HG03354 (cell line): ENCODE data around the gene MRPS15.

Experiments used
- ATAC-seq: cut with Tn5 transposase; IDR thresholded peaks from one replicate; pipeline ENCODE4 v1.9.1; 2021; ENCODE audit warnings: mild to moderate bottlenecking; ENCODE audit not compliant: unreplicated experiment, poor library complexity, severe bottlenecking

MRPS15 gene

DNA sequence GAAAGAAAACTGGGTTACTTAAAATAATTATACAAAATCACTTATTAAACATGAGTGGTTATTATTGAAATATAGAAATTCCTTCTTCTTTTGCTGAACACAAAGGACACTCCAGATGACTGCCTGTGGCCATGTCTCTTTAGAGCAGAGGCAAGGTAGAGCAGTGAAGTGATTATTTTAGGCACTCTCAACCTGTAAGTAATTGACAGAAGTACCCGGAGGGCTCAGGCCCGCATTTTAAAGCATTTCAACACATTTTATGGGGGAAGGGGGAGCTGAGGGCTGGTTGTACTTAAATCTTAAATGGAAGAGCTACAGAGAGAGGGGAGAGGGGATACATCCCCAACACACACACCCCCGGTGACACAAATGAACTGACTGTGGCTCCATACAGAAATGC lies 24.1 kb downstream of the MRPS15 start:
- no peak for ATAC-seq

DNA sequence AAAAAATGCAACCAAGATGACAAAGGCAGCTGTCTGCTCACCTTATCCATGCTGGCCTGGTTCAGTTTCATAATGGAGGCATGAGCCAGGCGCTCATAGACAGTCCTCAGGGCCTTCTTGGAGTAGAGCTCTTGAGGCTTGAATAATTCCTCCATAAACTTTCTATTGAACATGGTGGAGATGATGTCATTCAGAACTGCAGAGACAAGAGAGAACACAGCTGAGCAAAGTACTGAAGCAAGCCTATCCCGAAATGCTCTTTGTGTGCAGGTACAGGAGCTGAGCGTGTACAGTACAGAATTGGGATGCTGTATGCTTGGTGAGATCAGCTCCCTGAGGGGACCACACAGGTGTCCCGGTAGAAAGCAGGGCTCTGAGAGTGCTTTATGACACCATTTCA lies 25.5 kb downstream of the MRPS15 start:
- no peak for ATAC-seq

DNA sequence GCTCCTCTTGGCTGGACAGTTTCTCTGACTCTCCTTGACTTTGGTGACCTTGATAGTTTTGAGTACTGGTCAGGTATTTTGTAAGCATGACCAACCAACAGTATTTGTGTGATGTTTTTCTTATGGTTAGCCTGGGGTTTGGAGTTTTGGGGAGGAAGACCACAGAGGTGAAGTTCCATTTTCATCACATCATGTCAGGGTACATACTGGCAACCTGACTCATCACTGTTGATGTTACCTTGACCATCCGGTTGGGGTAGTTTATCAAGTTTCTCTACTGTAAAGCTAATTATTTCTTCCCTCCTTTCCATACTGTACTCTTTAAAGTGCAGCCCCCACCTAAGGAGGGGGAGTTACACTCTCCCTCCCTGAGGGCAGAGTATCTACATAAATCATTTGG lies 27.4 kb downstream of the MRPS15 start:
- ATAC-seq: no peak

DNA sequence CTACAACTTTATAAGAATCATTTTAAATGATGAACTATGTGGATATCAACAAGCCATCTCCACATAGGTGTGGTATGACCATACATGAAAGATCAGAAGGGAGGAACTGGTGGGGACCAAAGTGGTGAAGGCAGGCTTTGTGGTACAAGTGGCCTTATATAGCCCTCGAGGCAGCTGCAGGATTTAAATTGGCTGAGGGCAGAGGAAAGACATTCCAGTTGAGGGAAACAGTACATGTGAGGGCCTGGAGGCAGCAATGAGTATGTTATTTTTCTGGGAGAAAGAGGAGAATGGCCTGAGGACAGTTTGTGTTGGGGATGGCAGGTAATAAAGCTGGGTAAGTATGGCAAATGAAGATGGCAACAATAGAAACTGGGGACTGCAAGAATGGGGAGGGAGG lies 31.1 kb downstream of the MRPS15 start:
- no peak for ATAC-seq

DNA sequence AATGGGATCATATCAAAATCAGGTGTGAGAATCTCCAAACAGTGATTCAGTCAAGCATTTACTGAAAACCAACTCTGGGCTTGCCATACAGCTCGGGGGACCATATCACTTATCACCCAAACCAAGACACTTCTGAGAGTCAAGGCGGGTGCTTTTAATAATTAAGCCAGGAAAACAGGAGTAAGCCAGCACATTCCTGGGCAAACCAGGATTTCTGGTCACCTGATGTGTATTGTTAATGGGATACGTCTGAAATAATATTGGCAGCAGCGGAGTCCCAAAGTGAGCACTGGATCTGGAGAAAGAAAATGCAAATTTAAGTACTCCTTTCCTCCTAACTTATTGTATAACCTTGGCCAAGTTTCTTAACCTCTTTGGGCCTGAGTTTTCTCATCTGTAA lies 31.6 kb downstream of the MRPS15 start:
- no peak for ATAC-seq

DNA sequence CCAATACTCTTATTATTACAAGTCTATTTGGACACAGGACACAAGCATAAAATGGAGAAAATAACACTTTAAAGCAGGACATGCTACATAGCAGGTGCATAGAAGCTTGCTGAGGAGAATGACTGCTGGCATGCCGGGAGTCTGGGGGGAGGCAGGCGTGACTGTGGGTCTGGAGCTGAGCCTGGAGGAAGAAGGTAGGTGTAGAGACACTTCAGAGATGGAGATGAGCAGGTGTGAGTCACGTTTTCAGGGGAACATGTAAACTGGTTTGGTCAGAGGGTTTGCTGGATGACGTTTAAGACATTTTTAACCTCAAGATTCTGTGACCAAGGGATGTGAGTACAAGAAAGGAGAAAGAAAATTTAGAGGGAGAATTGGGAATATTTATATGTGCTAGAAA lies 38.4 kb downstream of the MRPS15 start:
- ATAC-seq: no peak

DNA sequence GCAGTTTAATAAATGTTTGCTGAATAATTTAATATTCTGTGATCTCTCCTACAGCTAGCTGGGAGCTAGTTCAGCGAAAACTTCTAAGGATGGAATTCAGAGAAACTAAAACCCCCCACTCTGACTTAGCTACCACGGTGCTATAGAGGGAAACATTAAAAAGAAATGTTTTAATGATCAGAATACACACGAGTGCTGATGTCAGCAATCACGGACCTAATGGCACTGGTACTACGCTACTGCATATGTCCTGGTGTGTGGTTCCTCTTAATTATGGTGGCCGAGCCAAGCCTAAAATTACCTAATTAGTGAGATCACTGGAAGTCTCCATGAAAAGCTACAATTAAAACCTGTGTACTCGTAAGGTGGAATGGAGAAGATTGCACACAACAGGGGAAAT lies 42.5 kb downstream of the MRPS15 start:
- no peak for ATAC-seq

DNA sequence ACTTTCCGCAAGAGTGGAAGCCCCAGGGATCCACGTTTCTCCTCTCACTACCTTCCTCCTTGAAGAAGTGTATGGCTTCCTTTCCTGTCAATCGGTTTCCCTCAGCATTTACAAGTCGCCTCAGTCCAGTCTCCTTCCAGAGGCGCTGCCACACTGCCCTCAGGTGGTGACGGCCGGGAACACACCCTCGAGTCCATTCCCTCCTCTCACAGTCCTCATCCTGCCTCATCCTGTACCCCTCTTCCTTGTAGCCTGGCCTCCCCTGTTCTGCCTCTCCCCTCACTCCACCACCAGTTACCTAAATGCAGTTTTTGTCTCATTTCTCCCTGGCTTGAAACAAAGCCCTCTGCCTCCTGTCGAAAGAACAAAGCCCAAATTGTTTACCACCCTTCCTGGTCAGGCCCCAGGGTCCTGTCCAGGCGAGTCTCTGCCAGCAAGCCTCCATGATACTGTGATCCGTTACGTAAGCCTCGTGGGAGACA lies 43.3 kb downstream of the MRPS15 start:
- ATAC-seq: peak; percentile 56

DNA sequence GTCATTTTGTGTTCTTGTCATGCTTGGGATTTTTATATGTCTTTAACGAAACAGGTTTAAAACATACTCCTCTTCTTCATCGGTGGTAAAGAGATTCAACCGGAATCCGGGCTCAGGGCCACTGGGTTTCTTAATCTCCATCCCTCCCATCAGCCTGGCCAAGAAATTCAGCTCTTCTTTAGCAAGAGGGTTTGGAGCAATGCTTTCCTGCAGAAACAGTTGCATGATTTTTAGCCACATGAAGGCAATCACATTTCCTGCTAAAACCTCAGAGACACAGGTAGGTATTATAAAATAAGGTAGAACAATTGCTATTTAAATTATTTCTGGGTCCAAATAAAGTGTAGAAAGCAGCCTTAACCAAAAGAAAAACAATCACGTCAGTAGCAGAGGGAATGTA lies 43.8 kb downstream of the MRPS15 start:
- ATAC-seq: no peak

DNA sequence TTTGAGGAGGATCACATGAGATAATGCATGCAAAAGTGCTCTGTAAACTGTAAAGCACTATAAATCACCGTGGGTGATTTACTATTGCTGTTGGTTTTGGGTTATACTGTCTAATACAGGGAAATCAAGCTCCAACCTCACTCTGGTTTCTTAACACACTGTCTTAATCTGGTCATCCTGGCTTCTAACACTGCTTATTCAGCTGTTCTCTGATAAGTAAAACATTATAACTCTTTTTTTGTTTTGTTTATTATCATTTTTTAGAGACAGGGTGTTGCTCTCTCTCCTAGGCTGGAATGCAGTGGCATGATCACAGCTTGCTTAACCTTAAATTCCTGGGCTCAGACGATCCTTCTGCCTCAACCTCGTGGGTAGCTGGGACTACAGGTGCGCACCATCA lies 44.6 kb downstream of the MRPS15 start:
- ATAC-seq: no peak

DNA sequence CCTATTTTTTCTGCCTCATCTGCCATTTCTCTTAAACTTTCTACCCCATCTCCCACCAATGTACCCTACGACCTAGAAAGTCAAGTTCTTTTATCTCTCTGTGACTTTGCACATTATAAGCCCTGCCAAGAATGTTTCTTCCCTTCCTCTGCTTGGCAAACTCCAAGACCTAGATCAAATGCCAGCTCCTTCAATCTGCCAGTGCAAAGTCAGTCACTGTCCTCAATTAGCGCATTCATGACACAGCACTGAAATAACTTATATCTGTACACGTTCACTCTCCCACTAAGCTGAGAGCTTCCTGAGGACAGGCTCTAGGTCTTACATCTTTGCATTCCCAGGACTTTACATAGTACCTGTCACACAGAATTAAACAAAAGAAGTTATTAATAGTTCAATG lies 45.0 kb downstream of the MRPS15 start:
- ATAC-seq: no peak

DNA sequence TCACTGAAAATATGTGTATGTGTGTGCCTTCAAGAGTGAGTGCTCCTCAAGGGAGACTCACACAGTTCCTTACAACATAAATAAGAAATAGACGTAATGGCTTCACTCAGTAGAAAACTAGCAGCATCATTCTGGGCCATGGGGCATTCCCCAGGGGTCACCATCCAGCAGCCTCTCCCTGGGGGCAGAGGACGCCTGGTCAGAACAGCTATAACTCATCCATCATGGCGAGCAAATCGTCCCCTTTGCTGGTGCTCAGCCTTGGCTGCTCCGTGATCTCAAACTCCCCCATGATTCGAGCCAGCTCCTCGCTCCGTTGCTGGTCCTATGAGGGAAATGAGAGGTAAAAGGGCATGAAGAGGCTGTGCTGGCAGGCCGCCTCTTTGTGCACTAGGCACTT lies 46.3 kb downstream of the MRPS15 start:
- ATAC-seq: no peak

DNA sequence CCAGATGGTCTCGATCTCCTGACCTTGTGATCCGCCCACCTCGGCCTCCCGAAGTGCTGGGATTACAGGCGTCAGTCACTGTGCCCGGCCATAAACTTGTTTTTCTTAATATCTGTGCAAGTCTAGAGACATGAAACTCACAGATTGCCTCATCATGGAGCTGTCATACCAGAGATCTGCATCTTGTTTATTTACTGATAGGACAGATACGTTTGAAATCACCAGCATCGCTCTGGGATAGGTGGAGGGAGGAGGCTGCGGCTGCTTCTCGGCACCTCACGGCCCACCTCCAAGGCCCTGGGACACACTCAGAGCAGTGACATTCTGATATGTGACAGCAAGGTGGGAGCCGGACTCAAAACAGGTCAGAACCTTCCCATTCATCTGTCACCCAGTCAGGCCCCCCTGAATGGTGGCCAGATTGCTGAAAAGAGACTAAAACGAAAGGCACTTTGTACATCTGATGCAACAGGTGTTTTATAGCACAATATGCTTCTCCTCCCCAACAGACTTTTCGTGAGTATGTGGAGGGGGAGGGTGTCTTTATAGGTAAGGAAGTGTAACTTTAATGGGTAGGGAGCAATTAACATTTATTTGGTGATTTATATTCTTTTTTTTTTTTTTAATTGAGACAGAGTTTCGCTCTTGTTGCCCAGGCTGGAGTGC lies 48.4 kb downstream of the MRPS15 start:
- no peak for ATAC-seq

DNA sequence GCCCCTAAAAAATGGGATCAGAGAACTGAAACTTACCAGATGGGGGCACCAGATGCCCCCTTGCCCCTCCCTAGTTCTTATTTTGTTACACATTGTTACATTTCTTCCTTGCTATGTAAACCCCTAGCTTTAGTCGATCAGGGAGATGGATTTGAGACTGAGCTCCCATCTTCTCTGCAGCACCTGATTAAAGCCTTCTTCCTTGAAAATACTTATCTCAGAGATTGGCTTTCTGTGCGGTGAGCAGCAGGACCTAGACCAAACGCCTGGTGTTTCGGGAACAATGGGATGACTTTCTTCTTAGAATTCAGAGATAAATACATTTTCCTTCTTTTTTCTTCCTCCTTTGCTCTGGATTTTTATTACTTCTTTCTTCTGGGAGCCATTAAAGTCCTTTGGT lies 49.8 kb downstream of the MRPS15 start:
- ATAC-seq: no peak

DNA sequence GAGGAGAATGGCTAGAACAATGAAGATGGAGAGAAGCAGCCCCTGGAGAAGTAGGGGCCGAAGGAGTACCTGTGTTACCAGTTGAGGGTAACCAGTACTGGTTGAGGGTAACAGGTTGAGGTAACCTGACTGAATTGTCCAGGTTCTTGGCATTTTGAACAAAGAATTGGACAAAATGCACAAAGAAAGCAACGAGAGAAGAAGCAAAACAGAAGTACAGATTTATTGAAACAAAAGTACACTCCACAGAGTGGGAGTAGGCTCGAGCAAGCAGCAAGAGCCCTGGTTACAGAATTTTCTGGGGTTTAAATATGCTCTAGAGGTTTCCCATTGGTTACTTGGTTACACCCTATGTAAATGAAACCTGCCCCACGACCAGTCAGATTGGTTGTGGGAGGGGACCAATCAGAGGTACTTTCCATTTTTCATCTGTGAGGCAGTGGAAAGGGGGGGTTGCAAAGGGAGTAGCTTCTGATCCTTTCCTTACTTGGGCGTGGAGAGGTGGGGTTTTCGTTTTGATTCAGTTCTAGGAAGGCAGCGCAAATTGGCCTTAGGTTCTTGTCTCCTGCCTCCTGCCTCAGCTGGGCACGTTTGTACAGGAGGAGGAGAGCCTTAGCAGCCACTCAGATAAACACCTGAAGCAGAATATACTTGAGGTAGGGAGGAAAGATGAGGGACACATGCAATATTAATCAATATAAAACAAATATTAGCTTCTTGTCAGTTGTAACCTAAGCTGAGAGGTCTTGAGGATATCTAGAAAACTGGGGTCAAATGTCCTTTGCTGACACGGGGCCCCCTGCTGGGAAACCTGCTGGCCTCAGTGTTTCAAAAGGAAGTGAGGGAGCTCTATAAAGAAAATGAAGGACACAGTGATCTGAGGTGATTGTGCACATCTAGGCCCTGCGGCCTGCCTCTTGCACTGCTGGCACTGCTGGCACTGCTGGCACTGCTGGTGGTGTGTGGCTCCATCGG lies 52.2 kb downstream of the MRPS15 start:
- no peak for ATAC-seq

DNA sequence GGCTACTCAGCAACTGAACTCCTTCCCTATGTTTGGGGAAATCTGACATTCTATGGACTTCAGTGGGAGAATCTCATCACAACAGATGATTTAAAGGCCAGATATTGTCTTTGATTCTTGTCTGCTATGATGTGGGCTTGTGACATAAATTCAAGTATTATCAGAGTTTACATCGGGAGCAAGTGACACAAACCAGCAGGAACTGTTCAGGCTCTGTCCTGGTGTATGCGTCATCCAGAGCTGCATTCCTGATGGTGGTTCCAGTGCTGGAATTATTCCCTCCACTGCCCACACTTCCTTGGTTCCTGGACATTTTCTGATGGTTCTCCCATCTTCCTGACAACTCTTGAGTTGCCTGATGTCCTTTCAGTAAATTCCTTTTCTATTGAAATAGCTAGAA lies 55.7 kb downstream of the MRPS15 start:
- ATAC-seq: no peak

DNA sequence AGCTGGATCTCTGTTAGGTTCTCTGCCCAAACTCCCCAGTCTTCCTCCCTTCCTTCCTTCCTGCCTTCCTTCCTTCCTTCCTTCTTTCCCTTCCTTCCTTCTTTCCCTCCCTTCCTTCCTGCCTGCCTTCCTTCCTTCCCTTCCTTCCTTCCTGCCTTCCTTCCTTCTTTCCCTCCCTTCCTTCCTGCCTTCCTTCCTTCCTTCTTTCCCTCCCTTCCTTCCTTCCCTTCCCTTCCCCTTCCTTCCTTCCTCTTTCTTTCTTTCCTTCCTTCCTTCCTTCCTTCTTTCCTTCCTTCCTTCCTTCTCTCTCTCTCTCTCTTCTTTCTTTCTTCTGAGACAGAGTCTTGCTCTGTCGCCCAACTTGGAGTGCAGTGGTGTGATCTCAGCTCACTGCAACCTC lies 57.7 kb downstream of the MRPS15 start:
- ATAC-seq: no peak
